WTC11 (cell line): ENCODE data around the gene KLHL7. TPM values are rescaled to one million over a fixed set of nuclear protein-coding genes. Genes with fewer than 3 reads are reported as not detected.
"Not testable (repeated sequence)": the region's sequence is repeated elsewhere in the genome, so short reads cannot be mapped to it uniquely, and the experiment has no call there.

Experiments used
- ATAC-seq: fragments of 200-7000 bp; cut with Tn5 transposase; 2 replicates; pipeline ENCODE4 v1.10.0; 2021; ENCODE audit warnings: mild to moderate bottlenecking, moderate library complexity
- CTCF ChIA-PET: fragments of 300-600 bp; sonication (Branson Sonifier 250); formaldehyde crosslinking; loops from one replicate; lab custom pipeline; 2021; ENCODE audit warnings: antibody characterized with exemption; lab: Charles Lee
- POLR2A ChIA-PET: fragments of 350-600 bp; sonication (Branson Sonifier 250); formaldehyde crosslinking; loops from one replicate; lab custom pipeline; 2021; ENCODE audit warnings: antibody characterized with exemption; lab: Charles Lee
- DNase-seq: peaks from one replicate; pipeline ENCODE4 v3.0.0; 2021; ENCODE audit warnings: low spot score
- H3K27ac Mint-ChIP-seq: 2 replicates; pipeline ENCODE4 v1.8.0; 2021; ENCODE audit warnings: mixed read lengths
- H3K27me3 Mint-ChIP-seq: 2 replicates; pipeline ENCODE4 v1.8.0; 2021; ENCODE audit warnings: low read depth, mild to moderate bottlenecking, moderate library complexity, mixed read lengths
- H3K36me3 Mint-ChIP-seq: 2 replicates; pipeline ENCODE4 v1.8.0; 2021; ENCODE audit warnings: mixed read lengths
- H3K4me1 Mint-ChIP-seq: 2 replicates; pipeline ENCODE4 v1.8.0; 2022; ENCODE audit warnings: mixed read lengths
- H3K4me3 Mint-ChIP-seq: 2 replicates; pipeline ENCODE4 v1.8.0; 2021; ENCODE audit warnings: mild to moderate bottlenecking, moderate library complexity, mixed read lengths
- H3K9me3 Mint-ChIP-seq: 2 replicates; pipeline ENCODE4 v1.8.0; 2021; ENCODE audit warnings: mixed read lengths
- ELF4 ChIP-seq: sonication (generic); formaldehyde crosslinking; IDR thresholded peaks from 2 replicates; pipeline ENCODE4 v1.8.1; 2022; ENCODE audit warnings: low read depth, mild to moderate bottlenecking, moderate library complexity, missing genetic modification reagents
- EMX1 ChIP-seq: fragments of 250-450 bp; sonication (Bioruptor Pico); IDR thresholded peaks from 2 replicates; pipeline ENCODE4 v1.8.0; 2021; ENCODE audit warnings: mild to moderate bottlenecking
- FOXK1 ChIP-seq: sonication (generic); formaldehyde crosslinking; IDR thresholded peaks from 2 replicates; pipeline ENCODE4 v1.8.0; 2022; ENCODE audit warnings: mild to moderate bottlenecking, moderate library complexity, missing genetic modification reagents
- FOXP1 ChIP-seq: sonication (generic); formaldehyde crosslinking; IDR thresholded peaks from 2 replicates; pipeline ENCODE4 v1.8.0; 2022; ENCODE audit warnings: missing genetic modification reagents, mild to moderate bottlenecking, moderate library complexity, borderline replicate concordance
- MXD4 ChIP-seq: fragments of 250-450 bp; sonication (Bioruptor Pico); IDR thresholded peaks from 2 replicates; pipeline ENCODE4 v1.8.0; 2021; ENCODE audit warnings: mild to moderate bottlenecking, moderate library complexity, borderline replicate concordance
- NFE2L1 ChIP-seq: sonication (generic); formaldehyde crosslinking; IDR thresholded peaks from 2 replicates; pipeline ENCODE4 v1.8.1; 2023; ENCODE audit warnings: missing genetic modification reagents
- NR1H2 ChIP-seq: sonication (generic); formaldehyde crosslinking; IDR thresholded peaks from 2 replicates; pipeline ENCODE4 v1.9.0; 2021; ENCODE audit warnings: mild to moderate bottlenecking, moderate library complexity, missing genetic modification reagents
- SOX15 ChIP-seq: fragments of 250-450 bp; sonication (Bioruptor Pico); IDR thresholded peaks from 2 replicates; pipeline ENCODE4 v1.9.0; 2021; ENCODE audit warnings: mild to moderate bottlenecking
- SP1 ChIP-seq: sonication (generic); formaldehyde crosslinking; conservative IDR thresholded peaks from 2 replicates; pipeline ENCODE4 v1.8.1; 2022; ENCODE audit warnings: missing genetic modification reagents
- TCF7 ChIP-seq: sonication (generic); formaldehyde crosslinking; IDR thresholded peaks from 2 replicates; pipeline ENCODE4 v1.8.0; 2022; ENCODE audit warnings: mild to moderate bottlenecking, low read depth, missing genetic modification reagents, moderate library complexity
- TEAD1 ChIP-seq: sonication (generic); formaldehyde crosslinking; IDR thresholded peaks from 2 replicates; pipeline ENCODE4 v1.8.0; 2022; ENCODE audit warnings: mild to moderate bottlenecking, missing genetic modification reagents
- TEAD4 ChIP-seq: sonication (generic); formaldehyde crosslinking; IDR thresholded peaks from 2 replicates; pipeline ENCODE4 v1.8.0; 2022; ENCODE audit warnings: mild to moderate bottlenecking, missing genetic modification reagents
- ZBTB21 ChIP-seq: sonication (generic); formaldehyde crosslinking; IDR thresholded peaks from 2 replicates; pipeline ENCODE4 v1.8.1; 2023; ENCODE audit warnings: mild to moderate bottlenecking, missing genetic modification reagents, borderline replicate concordance
- ZNF263 ChIP-seq: sonication (generic); formaldehyde crosslinking; IDR thresholded peaks from 2 replicates; pipeline ENCODE4 v1.8.1; 2022; ENCODE audit warnings: low read depth, mild to moderate bottlenecking, moderate library complexity, missing genetic modification reagents
- ZNF396 ChIP-seq: fragments of 250-450 bp; sonication (Bioruptor Pico); IDR thresholded peaks from 2 replicates; pipeline ENCODE4 v1.8.0; 2021; ENCODE audit warnings: mild to moderate bottlenecking, moderate library complexity, borderline replicate concordance
- ZNF416 ChIP-seq: fragments of 250-450 bp; sonication (Bioruptor Pico); IDR thresholded peaks from 2 replicates; pipeline ENCODE4 v1.9.0; 2021; ENCODE audit warnings: mild to moderate bottlenecking, inconsistent platforms
- ZNF671 ChIP-seq: fragments of 250-450 bp; sonication (Bioruptor Pico); IDR thresholded peaks from 2 replicates; pipeline ENCODE4 v1.8.0; 2021; ENCODE audit warnings: mild to moderate bottlenecking
- total RNA-seq: library from RNA; stranded (reverse); gene quantifications from 3 replicates; pipeline ENCODE4 v1.2.3, GENCODE V29; 2021
- TF ChIP-seq, protein P1 (sequence below): fragments of 200-600 bp; IDR thresholded peaks from 2 replicates; pipeline ENCODE4 v1.8.0; 2022; ENCODE audit warnings: antibody characterized with exemption
- TF ChIP-seq, protein P2 (sequence below): sonication (generic); formaldehyde crosslinking; IDR thresholded peaks from 2 replicates; pipeline ENCODE4 v1.8.1; 2023; ENCODE audit warnings: mild to moderate bottlenecking, missing genetic modification reagents
- TF ChIP-seq, protein P3 (sequence below): sonication (generic); formaldehyde crosslinking; IDR thresholded peaks from 2 replicates; pipeline ENCODE4 v1.8.0; 2022; ENCODE audit warnings: mild to moderate bottlenecking, missing genetic modification reagents
- TF ChIP-seq, protein P4 (sequence below): fragments of 250-450 bp; sonication (Bioruptor Pico); IDR thresholded peaks from 2 replicates; pipeline ENCODE4 v1.9.0; 2021; ENCODE audit warnings: mild to moderate bottlenecking

The KLHL7 gene
- total RNA-seq, 1 experiment from 2014 or later = 82.1 TPM

DNA sequence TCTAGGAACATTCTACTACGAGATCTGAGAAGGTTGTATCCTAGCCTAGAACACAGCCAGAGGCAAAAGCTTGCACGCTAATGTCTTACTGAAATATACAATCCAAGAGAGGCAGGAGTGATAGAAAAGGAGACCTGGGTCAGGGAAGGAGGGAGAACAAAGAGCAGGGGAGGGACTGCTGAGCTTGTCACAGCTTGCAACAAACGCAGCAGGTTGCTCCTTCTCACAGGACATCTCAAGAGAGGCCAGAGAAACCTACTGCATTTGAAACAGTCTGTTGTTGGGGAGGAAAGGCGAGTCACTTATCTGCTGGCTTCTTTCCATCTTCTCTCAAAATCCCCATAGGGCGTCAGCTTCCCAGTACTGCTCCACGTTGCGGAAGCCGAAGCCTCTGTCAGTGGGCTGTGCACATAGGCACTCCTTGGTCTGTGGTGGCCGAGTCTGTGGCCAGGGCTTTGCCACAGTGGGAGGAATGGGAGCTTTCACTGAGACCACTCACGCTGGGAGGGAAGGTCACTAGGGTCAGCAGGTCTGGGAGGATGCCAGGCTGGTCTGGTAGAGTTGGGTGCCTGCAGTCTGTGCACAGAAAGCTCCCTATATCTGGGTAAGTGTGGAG is 115.2 kb downstream of the KLHL7 start:
- CTCF ChIA-PET = interaction anchor here (0.8 to 1.7 kb wide), 2 partner anchors 22 to 52 kb away, joined by 3 to 5 read pairs; no protein-coding TSS in a partner anchor

DNA sequence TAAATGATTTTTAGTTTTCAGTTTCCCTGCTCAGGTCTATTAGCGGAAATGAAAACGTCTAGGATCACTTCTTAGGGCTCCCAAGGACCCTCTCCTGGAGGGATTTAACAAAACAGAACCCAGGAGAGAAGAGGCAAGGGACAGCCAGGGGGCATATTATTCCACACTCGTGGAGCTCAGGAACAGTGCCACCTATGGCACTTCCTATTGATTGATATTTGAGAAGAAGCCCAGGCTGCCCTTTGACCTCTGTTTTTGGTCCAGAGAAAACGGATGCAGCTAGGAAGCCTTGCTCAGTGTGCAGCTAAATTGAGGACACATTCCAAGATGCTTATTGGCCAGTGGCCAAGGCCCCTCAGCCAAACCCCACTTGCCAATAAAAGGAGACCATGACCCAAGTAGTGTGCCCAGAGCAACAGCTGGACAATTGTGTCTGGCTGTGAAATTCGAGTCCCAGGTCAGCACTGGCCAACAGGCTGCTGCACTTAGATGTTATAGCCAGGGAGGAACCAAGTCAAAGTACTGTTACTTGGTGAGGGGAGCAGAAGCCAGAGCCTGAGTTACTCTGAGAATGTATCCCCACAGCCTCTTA is 117.0 kb downstream of the KLHL7 start:
- Mint-ChIP-seq H3K4me1 (peaks cover 17% of the 10 kb centered on the region), H3K9me3 (no peaks in the 10 kb centered on the region), H3K4me3 (no peak overlapping the region), H3K27ac (no peak overlapping the region), H3K36me3 (no peaks in the 10 kb centered on the region), H3K27me3 (no peaks in the 10 kb centered on the region)
- POLR2A ChIA-PET = no interaction called here
- CTCF ChIA-PET = interaction anchor here (1.0 to 1.6 kb wide), 2 partner anchors 8 to 50 kb away, joined by 4 to 8 read pairs; no protein-coding TSS in a partner anchor
- ATAC-seq (no peak), DNase-seq (no peak)
- TF ChIP-seq MXD4 (CRISPR knock-in tag) = no peak
- no peak for TF ChIP-seq FOXK1 (CRISPR knock-in tag)
- TF ChIP-seq ZNF263 (CRISPR knock-in tag) = no peak
- TF ChIP-seq ZNF671 (CRISPR knock-in tag) = no peak
- no peak for TF ChIP-seq NFE2L1 (CRISPR knock-in tag)
- no peak for TF ChIP-seq ZNF416 (CRISPR knock-in tag)
- no peak for TF ChIP-seq EMX1
- TF ChIP-seq SOX15 = no peak
- no peak for TF ChIP-seq NR1H2 (CRISPR knock-in tag)

More for the DNA sequence above, 115.2 kb downstream of the KLHL7 start:
- no peak overlapping the region for H3K27ac Mint-ChIP-seq
- POLR2A ChIA-PET = interaction anchor here (0.5 to 0.6 kb wide), 2 partner anchors 23 to 83 kb away, joined by 4 to 5 read pairs; no protein-coding TSS in a partner anchor
- peak; percentile 36; the same call in 1 of the 2 replicates for ATAC-seq
- no peaks in the 10 kb centered on the region for H3K27me3 Mint-ChIP-seq
- H3K36me3 Mint-ChIP-seq = no peaks in the 10 kb centered on the region
- peaks cover 17% of the 10 kb centered on the region for H3K4me1 Mint-ChIP-seq
- H3K4me3 Mint-ChIP-seq = no peak overlapping the region
- TF ChIP-seq, protein P1, sequence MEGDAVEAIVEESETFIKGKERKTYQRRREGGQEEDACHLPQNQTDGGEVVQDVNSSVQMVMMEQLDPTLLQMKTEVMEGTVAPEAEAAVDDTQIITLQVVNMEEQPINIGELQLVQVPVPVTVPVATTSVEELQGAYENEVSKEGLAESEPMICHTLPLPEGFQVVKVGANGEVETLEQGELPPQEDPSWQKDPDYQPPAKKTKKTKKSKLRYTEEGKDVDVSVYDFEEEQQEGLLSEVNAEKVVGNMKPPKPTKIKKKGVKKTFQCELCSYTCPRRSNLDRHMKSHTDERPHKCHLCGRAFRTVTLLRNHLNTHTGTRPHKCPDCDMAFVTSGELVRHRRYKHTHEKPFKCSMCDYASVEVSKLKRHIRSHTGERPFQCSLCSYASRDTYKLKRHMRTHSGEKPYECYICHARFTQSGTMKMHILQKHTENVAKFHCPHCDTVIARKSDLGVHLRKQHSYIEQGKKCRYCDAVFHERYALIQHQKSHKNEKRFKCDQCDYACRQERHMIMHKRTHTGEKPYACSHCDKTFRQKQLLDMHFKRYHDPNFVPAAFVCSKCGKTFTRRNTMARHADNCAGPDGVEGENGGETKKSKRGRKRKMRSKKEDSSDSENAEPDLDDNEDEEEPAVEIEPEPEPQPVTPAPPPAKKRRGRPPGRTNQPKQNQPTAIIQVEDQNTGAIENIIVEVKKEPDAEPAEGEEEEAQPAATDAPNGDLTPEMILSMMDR = no peak
- TF ChIP-seq TEAD1 (CRISPR knock-in tag) (no peak), ZNF396 (no peak), TCF7 (CRISPR knock-in tag) (no peak), ZBTB21 (no peak), SP1 (CRISPR knock-in tag) (no peak), ELF4 (CRISPR knock-in tag) (no peak), NFE2L1 (CRISPR knock-in tag) (no peak), EMX1 (no peak), FOXP1 (no peak), TEAD4 (no peak)
- TF ChIP-seq, protein P2, sequence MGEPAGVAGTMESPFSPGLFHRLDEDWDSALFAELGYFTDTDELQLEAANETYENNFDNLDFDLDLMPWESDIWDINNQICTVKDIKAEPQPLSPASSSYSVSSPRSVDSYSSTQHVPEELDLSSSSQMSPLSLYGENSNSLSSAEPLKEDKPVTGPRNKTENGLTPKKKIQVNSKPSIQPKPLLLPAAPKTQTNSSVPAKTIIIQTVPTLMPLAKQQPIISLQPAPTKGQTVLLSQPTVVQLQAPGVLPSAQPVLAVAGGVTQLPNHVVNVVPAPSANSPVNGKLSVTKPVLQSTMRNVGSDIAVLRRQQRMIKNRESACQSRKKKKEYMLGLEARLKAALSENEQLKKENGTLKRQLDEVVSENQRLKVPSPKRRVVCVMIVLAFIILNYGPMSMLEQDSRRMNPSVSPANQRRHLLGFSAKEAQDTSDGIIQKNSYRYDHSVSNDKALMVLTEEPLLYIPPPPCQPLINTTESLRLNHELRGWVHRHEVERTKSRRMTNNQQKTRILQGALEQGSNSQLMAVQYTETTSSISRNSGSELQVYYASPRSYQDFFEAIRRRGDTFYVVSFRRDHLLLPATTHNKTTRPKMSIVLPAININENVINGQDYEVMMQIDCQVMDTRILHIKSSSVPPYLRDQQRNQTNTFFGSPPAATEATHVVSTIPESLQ (CRISPR knock-in tag) = no peak
- TF ChIP-seq, protein P3, sequence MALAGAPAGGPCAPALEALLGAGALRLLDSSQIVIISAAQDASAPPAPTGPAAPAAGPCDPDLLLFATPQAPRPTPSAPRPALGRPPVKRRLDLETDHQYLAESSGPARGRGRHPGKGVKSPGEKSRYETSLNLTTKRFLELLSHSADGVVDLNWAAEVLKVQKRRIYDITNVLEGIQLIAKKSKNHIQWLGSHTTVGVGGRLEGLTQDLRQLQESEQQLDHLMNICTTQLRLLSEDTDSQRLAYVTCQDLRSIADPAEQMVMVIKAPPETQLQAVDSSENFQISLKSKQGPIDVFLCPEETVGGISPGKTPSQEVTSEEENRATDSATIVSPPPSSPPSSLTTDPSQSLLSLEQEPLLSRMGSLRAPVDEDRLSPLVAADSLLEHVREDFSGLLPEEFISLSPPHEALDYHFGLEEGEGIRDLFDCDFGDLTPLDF (CRISPR knock-in tag) = no peak
- TF ChIP-seq, protein P4, sequence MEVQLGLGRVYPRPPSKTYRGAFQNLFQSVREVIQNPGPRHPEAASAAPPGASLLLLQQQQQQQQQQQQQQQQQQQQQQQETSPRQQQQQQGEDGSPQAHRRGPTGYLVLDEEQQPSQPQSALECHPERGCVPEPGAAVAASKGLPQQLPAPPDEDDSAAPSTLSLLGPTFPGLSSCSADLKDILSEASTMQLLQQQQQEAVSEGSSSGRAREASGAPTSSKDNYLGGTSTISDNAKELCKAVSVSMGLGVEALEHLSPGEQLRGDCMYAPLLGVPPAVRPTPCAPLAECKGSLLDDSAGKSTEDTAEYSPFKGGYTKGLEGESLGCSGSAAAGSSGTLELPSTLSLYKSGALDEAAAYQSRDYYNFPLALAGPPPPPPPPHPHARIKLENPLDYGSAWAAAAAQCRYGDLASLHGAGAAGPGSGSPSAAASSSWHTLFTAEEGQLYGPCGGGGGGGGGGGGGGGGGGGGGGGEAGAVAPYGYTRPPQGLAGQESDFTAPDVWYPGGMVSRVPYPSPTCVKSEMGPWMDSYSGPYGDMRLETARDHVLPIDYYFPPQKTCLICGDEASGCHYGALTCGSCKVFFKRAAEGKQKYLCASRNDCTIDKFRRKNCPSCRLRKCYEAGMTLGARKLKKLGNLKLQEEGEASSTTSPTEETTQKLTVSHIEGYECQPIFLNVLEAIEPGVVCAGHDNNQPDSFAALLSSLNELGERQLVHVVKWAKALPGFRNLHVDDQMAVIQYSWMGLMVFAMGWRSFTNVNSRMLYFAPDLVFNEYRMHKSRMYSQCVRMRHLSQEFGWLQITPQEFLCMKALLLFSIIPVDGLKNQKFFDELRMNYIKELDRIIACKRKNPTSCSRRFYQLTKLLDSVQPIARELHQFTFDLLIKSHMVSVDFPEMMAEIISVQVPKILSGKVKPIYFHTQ = no peak
- H3K9me3 Mint-ChIP-seq = no peaks in the 10 kb centered on the region
- DNase-seq = no peak

DNA sequence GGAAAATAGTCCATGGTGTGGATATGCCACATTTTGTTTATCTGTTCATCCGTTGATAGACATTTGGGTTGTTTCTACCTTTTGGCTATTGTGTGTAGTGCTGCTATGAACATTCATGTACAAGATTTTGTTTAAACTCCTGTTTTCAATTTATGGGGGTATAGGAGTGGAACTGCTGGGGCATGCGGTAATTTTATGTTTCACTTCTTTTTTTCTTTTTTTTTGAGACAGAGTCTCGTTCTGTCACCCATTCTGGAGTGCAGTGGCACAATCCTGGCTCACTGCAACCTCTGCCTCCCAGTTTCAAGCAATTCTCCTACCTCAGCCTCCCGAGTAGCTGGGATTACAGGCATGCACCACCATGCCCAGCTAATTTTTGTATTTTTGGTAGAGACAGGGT is 118.8 kb downstream of the KLHL7 start:
- H3K27me3 Mint-ChIP-seq, H3K27ac Mint-ChIP-seq, DNase-seq, ATAC-seq, H3K36me3 Mint-ChIP-seq, H3K9me3 Mint-ChIP-seq, CTCF ChIA-PET, POLR2A ChIA-PET, H3K4me3 Mint-ChIP-seq: not testable (repeated sequence)
- peaks cover 11% of the 10 kb centered on the region; the same call in 1 of the 2 replicates for H3K4me1 Mint-ChIP-seq
